PC-9 (cell line): ENCODE measurements around the gene SLCO2B1. TPM values are rescaled to one million over a fixed set of nuclear protein-coding genes. Genes with fewer than 3 reads are reported as not detected.
A peak's percentile ranks its signal among the peaks of the same experiment; 100 is the strongest.

Experiments used
- BruUV-seq: library from RNA; stranded (reverse); fragments of 400-500 nt; replicated peaks from 2 replicates; lab custom pipeline; 2021; lab: Mats Ljungman, UMichigan
- CTCF ChIA-PET: fragments of 300-600 bp; sonication (Branson Sonifier 250); formaldehyde crosslinking; loops from one replicate; lab custom pipeline; 2022; ENCODE audit warnings: antibody characterized with exemption; lab: Charles Lee
- POLR2A ChIA-PET: fragments of 300-600 bp; sonication (Branson Sonifier 250); formaldehyde crosslinking; loops from one replicate; lab custom pipeline; 2022; ENCODE audit warnings: antibody characterized with exemption; ENCODE audit not compliant: unreplicated experiment; lab: Charles Lee
- DNase-seq, 2 experiments: peaks; one replicate each; pipeline versions ENCODE4 v3.0.0 to v3.0.0-alpha.2; 2015 to 2022; ENCODE audit warnings: mixed read lengths in 1 of 2
- H2AFZ ChIP-seq: fragments of 200-600 bp; sonication (generic); 2 replicates; pipeline ENCODE4 v1.8.1; 2017; ENCODE audit warnings: antibody characterized with exemption
- H3F3A ChIP-seq: fragments of 200-600 bp; sonication (generic); 2 replicates; pipeline ENCODE4 v1.8.1; 2017; ENCODE audit warnings: antibody characterized with exemption, mild to moderate bottlenecking, low read depth; ENCODE audit not compliant: insufficient read depth
- H3K27ac ChIP-seq: fragments of 200-600 bp; sonication (generic); 2 replicates; pipeline ENCODE4 v1.6.1; 2016; ENCODE audit warnings: mixed run types
- H3K27me3 ChIP-seq: fragments of 200-600 bp; sonication (generic); 2 replicates; pipeline ENCODE4 v1.6.1; 2016; ENCODE audit warnings: low read depth, mixed run types; ENCODE audit not compliant: insufficient read depth
- H3K36me3 ChIP-seq: fragments of 200-600 bp; sonication (generic); 2 replicates; pipeline ENCODE4 v1.6.1; 2016; ENCODE audit warnings: low read depth, mixed run types
- H3K4me1 ChIP-seq: fragments of 200-600 bp; sonication (generic); replicated peaks from 2 replicates; pipeline ENCODE4 v1.6.1; 2016; ENCODE audit warnings: mixed run types; ENCODE audit not compliant: insufficient read depth
- H3K4me2 ChIP-seq: fragments of 200-600 bp; sonication (generic); 2 replicates; pipeline ENCODE4 v1.6.1; 2017; ENCODE audit warnings: mixed run types
- H3K4me3 ChIP-seq: fragments of 200-600 bp; sonication (generic); 2 replicates; pipeline ENCODE4 v1.6.1; 2016; ENCODE audit warnings: mixed run types
- H3K79me2 ChIP-seq: fragments of 200-600 bp; sonication (generic); 2 replicates; pipeline ENCODE4 v1.6.1; 2017; ENCODE audit warnings: low read depth, mixed run types
- H3K9me2 ChIP-seq: fragments of 200-600 bp; sonication (generic); 2 replicates; pipeline ENCODE4 v1.8.1; 2017; ENCODE audit warnings: mild to moderate bottlenecking; ENCODE audit not compliant: insufficient read depth
- H3K9me3 ChIP-seq: fragments of 200-600 bp; sonication (generic); 2 replicates; pipeline ENCODE4 v1.8.1; 2016; ENCODE audit warnings: low read depth; ENCODE audit not compliant: insufficient read depth
- H4K20me1 ChIP-seq: fragments of 200-600 bp; sonication (generic); 2 replicates; pipeline ENCODE4 v1.8.1; 2017; ENCODE audit not compliant: insufficient read depth
- EZH2 ChIP-seq: fragments of 200-600 bp; sonication (generic); IDR thresholded peaks from 2 replicates; pipeline ENCODE4 v1.8.0; 2017; ENCODE audit warnings: antibody characterized with exemption, low read depth
- intact Hi-C: fragments of 100-400 bp; cut with micrococcal nuclease; formaldehyde crosslinking; loops from one replicate; pipeline ENCODE4 v1.10.0; 2022; ENCODE audit not compliant: unreplicated experiment
- total RNA-seq: library from RNA; stranded (reverse); gene quantifications from 2 replicates; pipeline ENCODE4 v1.2.3, GENCODE V29; 2021
- TF ChIP-seq, protein P1 (sequence below): fragments of 200-600 bp; sonication (generic); conservative IDR thresholded peaks from 2 replicates; pipeline ENCODE4 v1.6.1; 2017; ENCODE audit warnings: mixed run types, antibody characterized with exemption, mild to moderate bottlenecking, moderate library complexity

The SLCO2B1 gene
- total RNA-seq, 1 experiment from 2014 or later = 1.3 TPM

DNA sequence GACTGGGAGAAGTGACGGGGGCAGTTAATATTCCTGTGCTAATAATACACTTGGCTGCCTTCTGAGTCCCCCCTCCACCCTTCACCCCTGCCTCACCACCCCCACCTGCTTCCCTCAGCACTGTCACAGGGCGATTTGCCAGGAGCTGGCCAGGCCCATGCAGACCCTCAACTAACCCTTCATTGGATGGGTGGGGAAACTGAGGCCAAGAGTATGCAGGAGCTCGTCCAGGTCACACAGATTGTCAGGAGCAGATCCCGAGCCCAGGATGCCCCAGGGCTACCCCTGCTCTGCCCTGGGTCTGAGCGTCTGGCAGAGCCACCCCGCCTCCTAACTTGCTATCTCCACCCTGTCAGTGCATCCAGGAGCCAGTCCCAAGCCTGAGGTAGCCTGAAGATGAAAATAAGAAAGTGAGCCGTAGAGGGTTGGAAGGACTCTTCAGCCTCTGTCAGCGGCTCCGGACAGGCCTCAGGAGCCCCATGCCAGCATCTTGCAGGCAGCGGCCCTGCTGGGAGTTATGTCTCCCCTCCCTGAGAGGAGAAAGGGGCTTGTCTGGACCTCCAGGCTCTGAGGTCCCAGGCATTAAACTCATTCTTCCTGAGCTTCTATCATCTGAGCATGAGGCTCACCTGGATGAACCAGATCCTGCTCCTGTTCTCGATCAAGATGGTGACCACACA, 95.9 kb downstream of the SLCO2B1 start:
- no peak for DNase-seq
- Histone ChIP-seq H3K4me3 (no peak overlapping the region), H3K9me3 (no peaks in the 10 kb centered on the region), H3K4me2 (no peak overlapping the region), H2AFZ (no peak overlapping the region), H3K36me3 (no peaks in the 10 kb centered on the region), H4K20me1 (no peaks in the 10 kb centered on the region), H3K79me2 (no peaks in the 10 kb centered on the region), H3K9me2 (no peaks in the 10 kb centered on the region), H3K4me1 (no peaks in the 10 kb centered on the region), H3F3A (no peaks in the 10 kb centered on the region), H3K27me3 (peaks cover 58% of the 10 kb centered on the region), H3K27ac (no peak overlapping the region)
- no TSS peak for BruUV-seq
- POLR2A ChIA-PET = no interaction called here
- CTCF ChIA-PET = interaction anchor here (0.5 kb wide), 1 partner anchor 258 kb away, joined by 3 read pairs; the partner anchor contains the start of gene NEU3
- intact Hi-C loops = no loop called here
- TF ChIP-seq, protein P1, sequence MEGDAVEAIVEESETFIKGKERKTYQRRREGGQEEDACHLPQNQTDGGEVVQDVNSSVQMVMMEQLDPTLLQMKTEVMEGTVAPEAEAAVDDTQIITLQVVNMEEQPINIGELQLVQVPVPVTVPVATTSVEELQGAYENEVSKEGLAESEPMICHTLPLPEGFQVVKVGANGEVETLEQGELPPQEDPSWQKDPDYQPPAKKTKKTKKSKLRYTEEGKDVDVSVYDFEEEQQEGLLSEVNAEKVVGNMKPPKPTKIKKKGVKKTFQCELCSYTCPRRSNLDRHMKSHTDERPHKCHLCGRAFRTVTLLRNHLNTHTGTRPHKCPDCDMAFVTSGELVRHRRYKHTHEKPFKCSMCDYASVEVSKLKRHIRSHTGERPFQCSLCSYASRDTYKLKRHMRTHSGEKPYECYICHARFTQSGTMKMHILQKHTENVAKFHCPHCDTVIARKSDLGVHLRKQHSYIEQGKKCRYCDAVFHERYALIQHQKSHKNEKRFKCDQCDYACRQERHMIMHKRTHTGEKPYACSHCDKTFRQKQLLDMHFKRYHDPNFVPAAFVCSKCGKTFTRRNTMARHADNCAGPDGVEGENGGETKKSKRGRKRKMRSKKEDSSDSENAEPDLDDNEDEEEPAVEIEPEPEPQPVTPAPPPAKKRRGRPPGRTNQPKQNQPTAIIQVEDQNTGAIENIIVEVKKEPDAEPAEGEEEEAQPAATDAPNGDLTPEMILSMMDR = no peak
- no peak for TF ChIP-seq EZH2

DNA sequence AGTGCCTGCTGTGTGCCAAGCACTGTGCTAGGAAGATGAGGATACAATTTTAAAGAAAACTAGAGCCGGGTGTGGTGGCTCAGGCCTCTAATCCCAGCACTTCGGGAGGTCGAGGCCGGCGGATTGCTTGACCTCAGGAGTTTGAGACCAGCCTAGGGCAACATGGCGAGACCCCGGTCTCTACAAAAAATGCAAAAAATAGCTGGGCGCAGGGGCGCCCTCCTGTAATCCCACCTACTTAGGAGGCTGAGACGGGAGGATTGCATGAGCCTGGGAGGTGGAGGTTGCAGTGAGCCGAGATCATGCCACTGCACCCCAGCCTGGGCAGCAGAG, 98.0 kb downstream of the SLCO2B1 start:
- Histone ChIP-seq H3K4me2 (no peak overlapping the region), H3K4me3 (no peak overlapping the region), H3F3A (no peaks in the 10 kb centered on the region), H2AFZ (no peak overlapping the region), H4K20me1 (no peaks in the 10 kb centered on the region), H3K79me2 (no peaks in the 10 kb centered on the region), H3K9me2 (no peaks in the 10 kb centered on the region), H3K27ac (no peak overlapping the region), H3K36me3 (no peaks in the 10 kb centered on the region), H3K27me3 (peaks cover 50% of the 10 kb centered on the region), H3K4me1 (no peaks in the 10 kb centered on the region), H3K9me3 (0 out of 2 replicates have a peak, but pooled peaks cover 6% of the 10 kb centered on the region)
- TF ChIP-seq, protein P1 = peak; percentile 52; the same call in 1 of the 2 replicates
- no peak for TF ChIP-seq EZH2
- CTCF ChIA-PET = interaction anchor here (0.6 to 1.5 kb wide), 9 partner anchors 10 to 499 kb away, joined by 3 to 17 read pairs (median 4); no protein-coding TSS in a partner anchor
- POLR2A ChIA-PET = interaction anchor here (1.2 kb wide), 1 partner anchor 108 kb away, joined by 4 read pairs; no protein-coding TSS in a partner anchor
- BruUV-seq = no TSS peak
- intact Hi-C loops = loop anchor here (1.0 kb wide), 4 partner anchors 44 to 320 kb away; no protein-coding TSS in a partner anchor
- DNase-seq = no peak

DNA sequence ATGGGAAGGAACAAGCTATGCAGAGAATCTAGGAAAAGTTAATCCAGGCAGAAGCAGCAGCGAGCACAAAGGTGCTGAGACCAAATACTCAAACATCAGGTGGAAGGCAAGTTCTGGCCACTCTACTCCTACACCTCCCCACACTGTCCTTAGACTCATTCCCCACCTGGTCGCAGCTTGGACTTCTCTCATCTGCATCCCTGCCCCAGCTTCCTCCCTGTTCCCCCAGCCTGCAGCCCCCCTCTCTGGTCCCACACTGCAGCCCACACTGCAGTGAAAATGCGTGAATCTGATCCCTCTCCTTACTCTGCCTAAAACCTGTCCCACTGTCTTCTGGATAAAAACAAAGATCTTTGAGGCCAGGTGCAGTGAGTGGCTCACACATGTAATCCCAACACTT, 98.8 kb downstream of the SLCO2B1 start:
- DNase-seq = no peak
- CTCF ChIA-PET = interaction anchor here (0.6 to 1.1 kb wide), 4 partner anchors 13 to 341 kb away, joined by 3 to 13 read pairs (median 4); no protein-coding TSS in a partner anchor
- Histone ChIP-seq H3K9me3 (0 out of 2 replicates have a peak, but pooled peaks cover 11% of the 10 kb centered on the region), H3K36me3 (no peaks in the 10 kb centered on the region), H3K79me2 (no peaks in the 10 kb centered on the region), H3K9me2 (no peaks in the 10 kb centered on the region), H3F3A (no peaks in the 10 kb centered on the region), H4K20me1 (no peaks in the 10 kb centered on the region), H3K27me3 (peaks cover 50% of the 10 kb centered on the region), H3K4me1 (no peaks in the 10 kb centered on the region), H3K4me2 (no peak overlapping the region), H3K4me3 (no peak overlapping the region), H3K27ac (no peak overlapping the region), H2AFZ (no peak overlapping the region)
- intact Hi-C loops = loop anchor here (1.0 kb wide), 1 partner anchor 44 kb away; no protein-coding TSS in a partner anchor
- no TSS peak for BruUV-seq
- TF ChIP-seq, protein P1 = no peak
- no peak for TF ChIP-seq EZH2
- POLR2A ChIA-PET = no interaction called here
